Measurements from ENCODE around the gene LRRC23. TPM values are rescaled to one million over a fixed set of nuclear protein-coding genes. Genes with fewer than 3 reads are reported as not detected.
A peak's percentile ranks its signal among the peaks of the same experiment; 100 is the strongest.

The LRRC23 gene
- total and polyA plus RNA-seq, 2 experiments from 2014 or later, result 4.3 to 4.5 TPM

- Histone ChIP-seq H3K9me2 (ENCODE audit: insufficient read depth) (no peaks in the 10 kb centered on the region), H3K36me3 (ENCODE audit: low read depth) (peaks cover 22% of the 10 kb centered on the region), H3K27ac (no peak overlapping the region), H3K4me1 (ENCODE audit: insufficient read depth) (0 out of 2 replicates have a peak, but pooled peaks cover 7% of the 10 kb centered on the region), H3K9ac (no peak overlapping the region), H3K4me2 (ENCODE audit: unreplicated experiment) (no peak overlapping the region), H3K79me2 (ENCODE audit: insufficient read depth) (peaks cover 8% of the 10 kb centered on the region), H2AFZ (no peak overlapping the region), H3K27me3 (replicated peaks; ENCODE audit: insufficient read depth) (no peaks in the 10 kb centered on the region), H4K20me1 (ENCODE audit: insufficient read depth) (no peaks in the 10 kb centered on the region), H3K4me3 (no peak overlapping the region), H3K9me3 (ENCODE audit: low read depth) (no peaks in the 10 kb centered on the region), H3F3A (ENCODE audit: insufficient read depth) (peaks cover 39% of the 10 kb centered on the region)
- no peak for DNase-seq
- no peak for TF ChIP-seq EZH2phosphoT487 (IDR thresholded peaks at IDR 0.05; ENCODE audit: insufficient read depth, low read depth)
- TF ChIP-seq EZH2 (IDR thresholded peaks at IDR 0.05; ENCODE audit: insufficient read depth, poor library complexity, severe bottlenecking), result no peak
- in situ Hi-C loops (cut with MboI), result no loop called here
- WGBS, 2 experiments (ENCODE audit: low coverage in 1 of 2, low lambda C conversion rate in 2 of 2, missing lambda C conversion rate in 2 of 2), result 75 to 85% methylated on average over 20 to 32 of the region's 32 CpGs
Observed at GRCh38 chr12:6963016-6963731, 58.6 kb downstream of the LRRC23 start.

MicroRNAs encoded within 50 kb of the gene (microRNA counts, 767-probe panel; counts per million panel counts)
- 447 counts per million, percentile 86 among the panel's probes with 10 or more counts for microRNA hsa-miR-141-3p
- 447 counts per million, percentile 86 among the panel's probes with 10 or more counts for microRNA hsa-miR-200c-3p

Small RNAs within 50 kb of the gene (microRNA-seq; reads per million reads assigned to microRNA genes)
- 6.1 reads per million, percentile 6 among the genes with 10 or more reads in this experiment for gene MIR141 (ENCODE audit: borderline number of aligned reads)
- 59.8 reads per million, percentile 44 among the genes with 10 or more reads in this experiment for gene MIR200C (ENCODE audit: borderline number of aligned reads)

Small RNAs within 50 kb of the gene (small RNA-seq; reads per million reads assigned to genes)
- gene MIR141 (ENCODE audit: low read depth, low replicate concordance) (not detected), gene MIR200C (ENCODE audit: low read depth, low replicate concordance) (not detected), gene RNU7-1 (ENCODE audit: low read depth, low replicate concordance) (not detected)

Other genes with a start within 250 kb of the LRRC23 start
- gene ING4, start 241.7 kb upstream of the LRRC23 start, total RNA-seq (2014; rRNA removed; shearing (Covaris generic)), result 31.7 and 39.1 TPM in 2 replicates
- 43.5 and 46.0 TPM in 2 replicates for gene ING4, start 241.7 kb upstream of the LRRC23 start, polyA plus RNA-seq (2016; fragmentation: Nextera tagmentation; extraction: Ambion mirVana)
- gene ZNF384, start 215.4 kb upstream of the LRRC23 start, total RNA-seq (2014; rRNA removed; shearing (Covaris generic)), result 17.3 and 26.2 TPM in 2 replicates
- gene ZNF384, start 215.4 kb upstream of the LRRC23 start, polyA plus RNA-seq (2016; fragmentation: Nextera tagmentation; extraction: Ambion mirVana), result 23.6 and 26.0 TPM in 2 replicates
- 0.11 TPM in 1 of 2 replicates, not detected in the other for gene PIANP, start 204.0 kb upstream of the LRRC23 start, total RNA-seq (2014; rRNA removed; shearing (Covaris generic))
- 0.60 and 0.75 TPM in 2 replicates for gene PIANP, start 204.0 kb upstream of the LRRC23 start, polyA plus RNA-seq (2016; fragmentation: Nextera tagmentation; extraction: Ambion mirVana)
- 94.5 and 123 TPM in 2 replicates for gene COPS7A, start 180.8 kb upstream of the LRRC23 start, total RNA-seq (2014; rRNA removed; shearing (Covaris generic))
- gene COPS7A, start 180.8 kb upstream of the LRRC23 start, polyA plus RNA-seq (2016; fragmentation: Nextera tagmentation; extraction: Ambion mirVana), result 133 and 135 TPM in 2 replicates
- gene MLF2, start 151.7 kb upstream of the LRRC23 start, total RNA-seq (2014; rRNA removed; shearing (Covaris generic)), result 252 and 313 TPM in 2 replicates
- gene MLF2, start 151.7 kb upstream of the LRRC23 start, polyA plus RNA-seq (2016; fragmentation: Nextera tagmentation; extraction: Ambion mirVana), result 386 and 389 TPM in 2 replicates
- 109 and 130 TPM in 2 replicates for gene PTMS, start 138.5 kb upstream of the LRRC23 start, total RNA-seq (2014; rRNA removed; shearing (Covaris generic))
- 238 and 250 TPM in 2 replicates for gene PTMS, start 138.5 kb upstream of the LRRC23 start, polyA plus RNA-seq (2016; fragmentation: Nextera tagmentation; extraction: Ambion mirVana)
- not detected in 2 replicates for gene LAG3, start 132.3 kb upstream of the LRRC23 start, total RNA-seq (2014; rRNA removed; shearing (Covaris generic))
- gene LAG3, start 132.3 kb upstream of the LRRC23 start, polyA plus RNA-seq (2016; fragmentation: Nextera tagmentation; extraction: Ambion mirVana), result 0.29 TPM in 1 of 2 replicates, not detected in the other
- not detected in 2 replicates for gene CD4, start 115.3 kb upstream of the LRRC23 start, total RNA-seq (2014; rRNA removed; shearing (Covaris generic))
- gene CD4, start 115.3 kb upstream of the LRRC23 start, polyA plus RNA-seq (2016; fragmentation: Nextera tagmentation; extraction: Ambion mirVana), result not detected in 2 replicates
- gene GPR162, start 83.0 kb upstream of the LRRC23 start, total RNA-seq (2014; rRNA removed; shearing (Covaris generic)), result 0.51 and 2.8 TPM in 2 replicates
- 0.14 and 0.21 TPM in 2 replicates for gene GPR162, start 83.0 kb upstream of the LRRC23 start, polyA plus RNA-seq (2016; fragmentation: Nextera tagmentation; extraction: Ambion mirVana)
- gene P3H3, start 76.4 kb upstream of the LRRC23 start, total RNA-seq (2014; rRNA removed; shearing (Covaris generic)), result 32.5 and 43.0 TPM in 2 replicates
- 37.6 and 39.1 TPM in 2 replicates for gene P3H3, start 76.4 kb upstream of the LRRC23 start, polyA plus RNA-seq (2016; fragmentation: Nextera tagmentation; extraction: Ambion mirVana)
- gene GNB3, start 63.9 kb upstream of the LRRC23 start, total RNA-seq (2014; rRNA removed; shearing (Covaris generic)), result 1.0 and 3.2 TPM in 2 replicates
- gene GNB3, start 63.9 kb upstream of the LRRC23 start, polyA plus RNA-seq (2016; fragmentation: Nextera tagmentation; extraction: Ambion mirVana), result 1.5 and 2.2 TPM in 2 replicates
- 19.6 and 23.9 TPM in 2 replicates for gene CDCA3, start 53.5 kb upstream of the LRRC23 start, total RNA-seq (2014; rRNA removed; shearing (Covaris generic))
- gene CDCA3, start 53.5 kb upstream of the LRRC23 start, polyA plus RNA-seq (2016; fragmentation: Nextera tagmentation; extraction: Ambion mirVana), result 30.2 and 31.4 TPM in 2 replicates
- gene USP5, start 52.7 kb upstream of the LRRC23 start, total RNA-seq (2014; rRNA removed; shearing (Covaris generic)), result 96.2 and 97.5 TPM in 2 replicates
- 73.2 and 77.9 TPM in 2 replicates for gene USP5, start 52.7 kb upstream of the LRRC23 start, polyA plus RNA-seq (2016; fragmentation: Nextera tagmentation; extraction: Ambion mirVana)
- gene TPI1, start 37.3 kb upstream of the LRRC23 start, total RNA-seq (2014; rRNA removed; shearing (Covaris generic)), result 1,720 and 1,799 TPM in 2 replicates
- gene TPI1, start 37.3 kb upstream of the LRRC23 start, polyA plus RNA-seq (2016; fragmentation: Nextera tagmentation; extraction: Ambion mirVana), result 1,936 and 1,978 TPM in 2 replicates
- 4.4 and 4.6 TPM in 2 replicates for gene SPSB2, start 31.5 kb upstream of the LRRC23 start, total RNA-seq (2014; rRNA removed; shearing (Covaris generic))
- 4.1 and 4.8 TPM in 2 replicates for gene SPSB2, start 31.5 kb upstream of the LRRC23 start, polyA plus RNA-seq (2016; fragmentation: Nextera tagmentation; extraction: Ambion mirVana)
- gene ENO2, start 9.8 kb downstream of the LRRC23 start, total RNA-seq (2014; rRNA removed; shearing (Covaris generic)), result 10.1 and 16.3 TPM in 2 replicates
- gene ENO2, start 9.8 kb downstream of the LRRC23 start, polyA plus RNA-seq (2016; fragmentation: Nextera tagmentation; extraction: Ambion mirVana), result 32.8 and 34.2 TPM in 2 replicates
- 6.5 and 8.7 TPM in 2 replicates for gene ATN1, start 23.1 kb downstream of the LRRC23 start, total RNA-seq (2014; rRNA removed; shearing (Covaris generic))
- gene ATN1, start 23.1 kb downstream of the LRRC23 start, polyA plus RNA-seq (2016; fragmentation: Nextera tagmentation; extraction: Ambion mirVana), result 13.3 and 14.7 TPM in 2 replicates
- not detected in 2 replicates for gene RNU7-1, start 39.0 kb downstream of the LRRC23 start, total RNA-seq (2014; rRNA removed; shearing (Covaris generic))
- gene RNU7-1, start 39.0 kb downstream of the LRRC23 start, polyA plus RNA-seq (2016; fragmentation: Nextera tagmentation; extraction: Ambion mirVana), result not detected in 2 replicates
- 261 and 264 TPM in 2 replicates for gene C12orf57, start 39.2 kb downstream of the LRRC23 start, total RNA-seq (2014; rRNA removed; shearing (Covaris generic))
- 247 and 257 TPM in 2 replicates for gene C12orf57, start 39.2 kb downstream of the LRRC23 start, polyA plus RNA-seq (2016; fragmentation: Nextera tagmentation; extraction: Ambion mirVana)
- gene PTPN6, start 46.5 kb downstream of the LRRC23 start, total RNA-seq (2014; rRNA removed; shearing (Covaris generic)), result not detected in 2 replicates
- 0.21 and 0.35 TPM in 2 replicates for gene PTPN6, start 46.5 kb downstream of the LRRC23 start, polyA plus RNA-seq (2016; fragmentation: Nextera tagmentation; extraction: Ambion mirVana)
- 212 and 221 TPM in 2 replicates for gene PHB2, start 65.8 kb downstream of the LRRC23 start, total RNA-seq (2014; rRNA removed; shearing (Covaris generic))
- 130 and 137 TPM in 2 replicates for gene PHB2, start 65.8 kb downstream of the LRRC23 start, polyA plus RNA-seq (2016; fragmentation: Nextera tagmentation; extraction: Ambion mirVana)
- 25.9 and 39.2 TPM in 2 replicates for gene EMG1, start 66.1 kb downstream of the LRRC23 start, total RNA-seq (2014; rRNA removed; shearing (Covaris generic))
- gene EMG1, start 66.1 kb downstream of the LRRC23 start, polyA plus RNA-seq (2016; fragmentation: Nextera tagmentation; extraction: Ambion mirVana), result 68.6 and 72.1 TPM in 2 replicates
- gene LPCAT3, start 113.7 kb downstream of the LRRC23 start, total RNA-seq (2014; rRNA removed; shearing (Covaris generic)), result 7.7 and 11.8 TPM in 2 replicates
- 19.7 and 20.4 TPM in 2 replicates for gene LPCAT3, start 113.7 kb downstream of the LRRC23 start, polyA plus RNA-seq (2016; fragmentation: Nextera tagmentation; extraction: Ambion mirVana)
- 174 and 200 TPM in 2 replicates for gene C1S, start 155.9 kb downstream of the LRRC23 start, total RNA-seq (2014; rRNA removed; shearing (Covaris generic))
- gene C1S, start 155.9 kb downstream of the LRRC23 start, polyA plus RNA-seq (2016; fragmentation: Nextera tagmentation; extraction: Ambion mirVana), result 195 and 198 TPM in 2 replicates
- gene C1R, start 187.6 kb downstream of the LRRC23 start, total RNA-seq (2014; rRNA removed; shearing (Covaris generic)), result 51.1 and 52.2 TPM in 2 replicates
- 75.0 and 78.9 TPM in 2 replicates for gene C1R, start 187.6 kb downstream of the LRRC23 start, polyA plus RNA-seq (2016; fragmentation: Nextera tagmentation; extraction: Ambion mirVana)
- gene C1RL, start 204.4 kb downstream of the LRRC23 start, total RNA-seq (2014; rRNA removed; shearing (Covaris generic)), result 22.2 and 26.7 TPM in 2 replicates
- gene C1RL, start 204.4 kb downstream of the LRRC23 start, polyA plus RNA-seq (2016; fragmentation: Nextera tagmentation; extraction: Ambion mirVana), result 14.3 and 14.9 TPM in 2 replicates
- not detected in 2 replicates for gene RBP5, start 224.1 kb downstream of the LRRC23 start, total RNA-seq (2014; rRNA removed; shearing (Covaris generic))
- 0.38 TPM in 1 of 2 replicates, not detected in the other for gene RBP5, start 224.1 kb downstream of the LRRC23 start, polyA plus RNA-seq (2016; fragmentation: Nextera tagmentation; extraction: Ambion mirVana)
- 4.5 and 12.3 TPM in 2 replicates for gene CLSTN3, start 225.5 kb downstream of the LRRC23 start, total RNA-seq (2014; rRNA removed; shearing (Covaris generic))
- gene CLSTN3, start 225.5 kb downstream of the LRRC23 start, polyA plus RNA-seq (2016; fragmentation: Nextera tagmentation; extraction: Ambion mirVana), result 1.8 and 2.9 TPM in 2 replicates

All from GM23248 (cell line).